Choroid plexus epithelial cell (primary cell): ENCODE data around the gene NHS.
A peak's percentile ranks its signal among the peaks of the same experiment; 100 is the strongest.

Source experiments
- DNase-seq: peaks from one replicate; pipeline ENCODE4 v3.0.0-alpha.2; 2010; ENCODE audit warnings: low read depth
- H3K4me3 ChIP-seq: 2 replicates; pipeline ENCODE4 v1.5.1; 2011; ENCODE audit warnings: low read depth, mild to moderate bottlenecking, control low read depth, low read length, moderate library complexity
- TF ChIP-seq, protein P1 (sequence below): conservative IDR thresholded peaks from 2 replicates; pipeline ENCODE4 v1.5.1; 2011; ENCODE audit warnings: low read depth, mild to moderate bottlenecking, control low read depth, inconsistent platforms, low read length, moderate library complexity

The NHS gene

GRCh38 chrX:17377091-17377717 lies 2.2 kb downstream of the NHS start:
- TF ChIP-seq, protein P1, sequence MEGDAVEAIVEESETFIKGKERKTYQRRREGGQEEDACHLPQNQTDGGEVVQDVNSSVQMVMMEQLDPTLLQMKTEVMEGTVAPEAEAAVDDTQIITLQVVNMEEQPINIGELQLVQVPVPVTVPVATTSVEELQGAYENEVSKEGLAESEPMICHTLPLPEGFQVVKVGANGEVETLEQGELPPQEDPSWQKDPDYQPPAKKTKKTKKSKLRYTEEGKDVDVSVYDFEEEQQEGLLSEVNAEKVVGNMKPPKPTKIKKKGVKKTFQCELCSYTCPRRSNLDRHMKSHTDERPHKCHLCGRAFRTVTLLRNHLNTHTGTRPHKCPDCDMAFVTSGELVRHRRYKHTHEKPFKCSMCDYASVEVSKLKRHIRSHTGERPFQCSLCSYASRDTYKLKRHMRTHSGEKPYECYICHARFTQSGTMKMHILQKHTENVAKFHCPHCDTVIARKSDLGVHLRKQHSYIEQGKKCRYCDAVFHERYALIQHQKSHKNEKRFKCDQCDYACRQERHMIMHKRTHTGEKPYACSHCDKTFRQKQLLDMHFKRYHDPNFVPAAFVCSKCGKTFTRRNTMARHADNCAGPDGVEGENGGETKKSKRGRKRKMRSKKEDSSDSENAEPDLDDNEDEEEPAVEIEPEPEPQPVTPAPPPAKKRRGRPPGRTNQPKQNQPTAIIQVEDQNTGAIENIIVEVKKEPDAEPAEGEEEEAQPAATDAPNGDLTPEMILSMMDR = no peak
- DNase-seq = peak; percentile 22
- peak overlapping the region; percentile 60 for H3K4me3 ChIP-seq

DNA sequence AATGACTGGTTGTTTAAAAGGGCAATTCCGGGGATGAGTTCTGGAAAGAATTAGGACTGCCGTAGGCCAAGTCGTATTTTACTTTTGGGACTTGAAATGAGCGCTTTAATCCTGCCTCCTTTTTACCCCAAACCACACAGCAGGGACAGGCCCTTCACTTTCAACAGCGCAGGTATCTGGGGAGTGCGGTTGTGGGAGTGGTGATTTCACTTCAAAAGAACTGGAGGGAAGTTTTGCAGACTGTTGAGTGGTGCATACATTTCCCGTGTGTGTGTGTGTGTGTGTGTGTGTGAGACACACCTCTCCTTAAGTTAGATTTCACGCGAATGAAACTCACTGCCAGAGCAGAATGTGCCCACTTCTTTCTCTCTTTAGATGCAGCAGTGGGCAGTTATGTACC lies 2.8 kb downstream of the NHS start:
- TF ChIP-seq, protein P1 = no peak
- DNase-seq = peak; percentile 5
- no peak overlapping the region for H3K4me3 ChIP-seq

DNA sequence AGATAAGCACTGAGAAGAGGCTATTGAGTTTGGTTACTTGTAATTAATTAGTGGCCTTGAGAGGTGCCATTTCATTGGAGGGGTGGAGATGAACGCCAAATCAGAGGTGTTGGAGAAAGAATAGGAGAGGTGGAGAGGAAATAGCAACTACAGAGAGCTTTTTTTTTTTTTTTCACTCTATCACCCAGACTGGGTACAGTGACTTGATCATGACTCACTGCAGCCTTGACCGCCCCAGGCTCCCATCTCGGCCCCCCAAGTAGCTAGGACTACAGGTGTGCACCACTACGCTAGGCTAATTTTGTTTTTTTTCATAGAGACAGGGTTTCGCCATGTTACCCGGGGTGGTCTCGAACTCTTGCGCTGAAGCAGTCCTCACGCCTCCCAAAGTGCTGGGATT lies 5.2 kb downstream of the NHS start:
- TF ChIP-seq, protein P1 = no peak
- no peak for DNase-seq
- no peak overlapping the region for H3K4me3 ChIP-seq

DNA sequence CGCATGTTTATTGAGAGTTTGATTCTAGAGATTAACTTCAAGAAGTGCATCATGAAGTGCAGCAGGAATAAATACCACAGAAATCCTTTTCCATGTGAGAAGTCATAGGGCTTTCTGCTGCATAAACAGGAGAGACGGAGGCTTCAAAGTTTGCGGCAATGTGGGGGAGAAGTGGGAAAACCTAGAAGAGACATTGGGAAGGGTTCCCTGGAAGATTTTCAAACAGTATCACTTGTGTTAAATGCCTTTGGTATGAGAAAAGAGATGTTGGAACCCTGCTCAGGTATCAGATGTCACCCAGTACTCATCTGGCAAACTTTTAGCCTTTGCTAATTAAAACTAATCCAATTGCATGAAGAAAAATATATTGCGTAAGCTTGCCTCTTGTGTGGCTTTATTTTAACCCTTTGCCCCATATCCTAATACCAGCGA lies 15.4 kb downstream of the NHS start:
- H3K4me3 ChIP-seq = no peak overlapping the region
- peak; percentile 15 for DNase-seq
- TF ChIP-seq, protein P1 = no peak

- DNase-seq = no peak
- TF ChIP-seq, protein P1 = no peak
- no peak overlapping the region for H3K4me3 ChIP-seq
Measured at GRCh38 chrX:17395154-17395553, 20.2 kb downstream of the NHS start.

DNA sequence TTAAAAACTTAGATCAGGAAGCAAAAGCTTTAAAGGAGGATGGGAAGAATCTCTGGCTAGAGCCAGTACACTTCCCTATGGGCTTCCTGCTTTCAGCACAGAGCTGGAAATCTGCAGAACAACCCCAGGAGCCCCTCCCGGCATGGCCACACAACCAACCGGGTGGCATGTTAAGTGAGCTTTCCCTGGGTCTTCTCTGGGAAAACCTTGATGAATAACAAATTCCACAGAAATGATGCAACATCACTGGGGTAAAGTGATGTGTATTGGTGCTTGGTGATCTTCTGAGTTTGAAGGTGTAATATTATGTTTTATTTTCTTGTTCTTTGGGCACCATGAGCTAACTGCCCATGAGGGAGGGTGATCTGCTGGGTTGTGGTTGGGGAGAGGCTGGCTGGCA lies 22.1 kb downstream of the NHS start:
- DNase-seq = no peak
- TF ChIP-seq, protein P1 = no peak
- no peak overlapping the region for H3K4me3 ChIP-seq

GRCh38 chrX:17403189-17403691 lies 28.2 kb downstream of the NHS start:
- no peak for DNase-seq
- no peak overlapping the region for H3K4me3 ChIP-seq
- TF ChIP-seq, protein P1 = no peak
